COLO668 (cell line): Measurements from ENCODE around the gene CDX1.

Experiments
- DNase-seq: peaks from one replicate; lab custom pipeline; 2025; ENCODE audit not compliant: unreplicated experiment; lab: John Stamatoyannopoulos, UW

CDX1 gene

GRCh38 chr5:150181766-150182545 is 15.4 kb downstream of the CDX1 start:
- no peak for DNase-seq

- no peak for DNase-seq
Observed at GRCh38 chr5:150182774-150183173, 16.2 kb downstream of the CDX1 start.

GRCh38 chr5:150183436-150183835 is 16.9 kb downstream of the CDX1 start:
- no peak for DNase-seq

- DNase-seq: no peak
Observed at GRCh38 chr5:150184006-150184405, 17.4 kb downstream of the CDX1 start.

- no peak for DNase-seq
Observed at GRCh38 chr5:150184990-150185912, 18.7 kb downstream of the CDX1 start.

GRCh38 chr5:150186137-150186536 is 19.6 kb downstream of the CDX1 start:
- no peak for DNase-seq

- no peak for DNase-seq
Observed at GRCh38 chr5:150186897-150187296, 20.3 kb downstream of the CDX1 start.

GRCh38 chr5:150188146-150188842 is 21.7 kb downstream of the CDX1 start:
- no peak for DNase-seq

GRCh38 chr5:150189326-150189725 is 22.7 kb downstream of the CDX1 start:
- DNase-seq: no peak

- no peak for DNase-seq
Observed at GRCh38 chr5:150189728-150190502, 23.3 kb downstream of the CDX1 start, which contains the start of gene SLC6A7. SLC6A7 (plus strand) TSS chr5:150190062; CDS start chr5:150190328, 266 bp downstream.

GRCh38 chr5:150190503-150190979 is 24.0 kb downstream of the CDX1 start:
- DNase-seq: no peak

- DNase-seq: no peak
Observed at GRCh38 chr5:150190987-150191386, 24.4 kb downstream of the CDX1 start.

GRCh38 chr5:150192462-150192861 is 25.9 kb downstream of the CDX1 start:
- no peak for DNase-seq

- no peak for DNase-seq
Observed at GRCh38 chr5:150195736-150196485, 29.3 kb downstream of the CDX1 start.

GRCh38 chr5:150196514-150196913 is 29.9 kb downstream of the CDX1 start:
- no peak for DNase-seq

GRCh38 chr5:150196986-150197385 is 30.4 kb downstream of the CDX1 start:
- no peak for DNase-seq

- no peak for DNase-seq
Observed at GRCh38 chr5:150197476-150197875, 30.9 kb downstream of the CDX1 start.

GRCh38 chr5:150202501-150202900 is 35.9 kb downstream of the CDX1 start:
- no peak for DNase-seq

GRCh38 chr5:150203832-150204589 is 37.4 kb downstream of the CDX1 start:
- no peak for DNase-seq
